Breast epithelium (tissue), 4 donors: ENCODE data around the gene NQO2. TPM values are rescaled to one million over a fixed set of nuclear protein-coding genes. Genes with fewer than 3 reads are reported as not detected.

Experiments used
- DNase-seq, 2 donors: peaks; one replicate each; pipeline ENCODE4 v3.0.0-alpha.2; 2019; ENCODE audit warnings: low spot score in 2 of 2
- H3K27ac ChIP-seq, 2 donors: fragments of 200-600 bp; sonication (generic) in 1 of 2; one replicate each; pipeline ENCODE4 v1.5.1; 2016 to 2019; ENCODE audit warnings: mild to moderate bottlenecking in 1 of 2
- H3K27me3 ChIP-seq, 2 donors: fragments of 200-600 bp; sonication (generic) in 1 of 2; one replicate each; pipeline versions ENCODE4 v1.5.1 to v1.6.0; 2017 to 2019; ENCODE audit warnings: control low read depth in 1 of 2, mild to moderate bottlenecking in 1 of 2
- H3K36me3 ChIP-seq: fragments of 200-600 bp; one replicate; pipeline ENCODE4 v1.5.1; 2019
- H3K4me1 ChIP-seq, 2 donors: fragments of 200-600 bp; sonication (generic); one replicate each; pipeline ENCODE4 v1.5.1; 2016 to 2019; ENCODE audit warnings: control low read depth in 1 of 2
- H3K4me3 ChIP-seq, 3 donors: fragments of 200-600 bp; sonication (generic); 1 replicate in 2 of 3; 2 replicates in 1 of 3; pipeline ENCODE4 v1.5.1; 2016 to 2019; ENCODE audit warnings: mild to moderate bottlenecking in 3 of 3, moderate library complexity in 2 of 3
- H3K9me3 ChIP-seq, 2 donors: fragments of 200-600 bp; sonication (generic) in 1 of 2; one replicate each; pipeline ENCODE4 v1.5.1; 2016 to 2019; ENCODE audit warnings: control low read depth in 1 of 2
- POLR2A ChIP-seq: fragments of 450-650 bp; IDR thresholded peaks from one replicate; pipeline ENCODE4 v1.6.1; 2016; ENCODE audit warnings: antibody characterized with exemption, mild to moderate bottlenecking, moderate library complexity
- POLR2AphosphoS5 ChIP-seq, 3 donors: sonication (generic); formaldehyde crosslinking; IDR thresholded peaks; one replicate each; pipeline ENCODE4 v1.6.1; 2017; ENCODE audit warnings: antibody characterized with exemption in 3 of 3
- intact Hi-C: fragments of 100-400 bp; cut with DNase I; formaldehyde crosslinking; loops from one replicate; pipeline ENCODE4 v1.15.1; 2023; ENCODE audit warnings: low total_unique reads
- total RNA-seq, 3 donors: library from RNA; depleted of rRNA; stranded (reverse); fragments of >200 nt; gene quantifications; one replicate each; pipeline ENCODE4 v1.1.0, GENCODE V29; 2016
- TF ChIP-seq, protein P1 (sequence below), 3 donors: fragments of 450-650 bp; IDR thresholded peaks; one replicate each; pipeline ENCODE4 v1.5.1; 2016 to 2017; ENCODE audit warnings: antibody characterized with exemption in 3 of 3, mild to moderate bottlenecking in 3 of 3, moderate library complexity in 3 of 3

The NQO2 gene
- total RNA-seq, 3 donors from 2014 or later: 23.6 to 64.6 (median 24.9) TPM

DNA sequence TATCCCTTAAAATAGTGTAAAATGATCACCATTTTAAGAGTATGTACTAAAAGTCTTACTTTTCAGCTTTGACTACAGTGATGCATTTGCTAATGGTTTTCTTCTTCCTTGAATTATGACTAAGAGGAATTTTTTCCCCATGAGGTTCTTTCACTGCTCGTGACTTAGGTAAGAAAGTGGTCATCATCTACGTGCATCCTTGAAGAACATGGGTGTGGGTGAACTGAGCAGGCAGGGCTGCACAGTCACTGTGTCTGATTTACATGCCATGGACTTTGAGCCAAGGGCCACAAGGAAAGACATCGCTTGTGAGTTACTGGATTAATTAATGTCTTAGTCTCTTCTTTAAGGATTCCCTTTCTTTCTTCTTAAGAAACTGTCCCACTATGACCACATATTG lies 33.3 kb downstream of the NQO2 start:
- Histone ChIP-seq H3K4me3 (no peak overlapping the region), H3K9me3 (no peaks in the 10 kb centered on the region), H3K36me3 (no peaks in the 10 kb centered on the region), H3K4me1 (no peaks in the 10 kb centered on the region), H3K27ac (no peak overlapping the region), H3K27me3 (no peaks in the 10 kb centered on the region)
- DNase-seq: no peak
- no peak for TF ChIP-seq POLR2A
- TF ChIP-seq POLR2AphosphoS5 (IDR thresholded peaks at IDR 0.05): no peak
- TF ChIP-seq, protein P1, sequence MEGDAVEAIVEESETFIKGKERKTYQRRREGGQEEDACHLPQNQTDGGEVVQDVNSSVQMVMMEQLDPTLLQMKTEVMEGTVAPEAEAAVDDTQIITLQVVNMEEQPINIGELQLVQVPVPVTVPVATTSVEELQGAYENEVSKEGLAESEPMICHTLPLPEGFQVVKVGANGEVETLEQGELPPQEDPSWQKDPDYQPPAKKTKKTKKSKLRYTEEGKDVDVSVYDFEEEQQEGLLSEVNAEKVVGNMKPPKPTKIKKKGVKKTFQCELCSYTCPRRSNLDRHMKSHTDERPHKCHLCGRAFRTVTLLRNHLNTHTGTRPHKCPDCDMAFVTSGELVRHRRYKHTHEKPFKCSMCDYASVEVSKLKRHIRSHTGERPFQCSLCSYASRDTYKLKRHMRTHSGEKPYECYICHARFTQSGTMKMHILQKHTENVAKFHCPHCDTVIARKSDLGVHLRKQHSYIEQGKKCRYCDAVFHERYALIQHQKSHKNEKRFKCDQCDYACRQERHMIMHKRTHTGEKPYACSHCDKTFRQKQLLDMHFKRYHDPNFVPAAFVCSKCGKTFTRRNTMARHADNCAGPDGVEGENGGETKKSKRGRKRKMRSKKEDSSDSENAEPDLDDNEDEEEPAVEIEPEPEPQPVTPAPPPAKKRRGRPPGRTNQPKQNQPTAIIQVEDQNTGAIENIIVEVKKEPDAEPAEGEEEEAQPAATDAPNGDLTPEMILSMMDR (IDR thresholded peaks at IDR 0.05): no peak
- intact Hi-C loops: no loop called here

DNA sequence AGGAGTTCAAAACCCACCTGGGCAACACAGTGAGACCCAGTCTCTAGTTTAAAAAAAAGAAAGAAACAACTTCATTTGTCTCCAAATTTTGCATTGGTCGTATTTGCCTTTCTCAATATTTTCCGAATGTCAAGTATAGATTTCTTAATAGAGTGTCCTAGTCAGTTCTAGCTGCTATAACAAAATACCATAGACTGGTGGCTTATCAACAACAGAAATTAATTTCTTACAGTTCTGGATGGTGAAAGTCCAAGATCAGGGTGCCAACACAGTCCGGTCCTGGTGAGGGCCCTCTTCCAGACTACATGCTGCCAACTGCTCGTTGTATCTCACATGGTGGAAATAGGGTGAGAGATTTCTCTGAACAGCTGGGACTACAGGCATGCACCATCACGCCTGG lies 34.0 kb downstream of the NQO2 start:
- DNase-seq: no peak
- Histone ChIP-seq H3K27ac (no peak overlapping the region), H3K4me1 (no peaks in the 10 kb centered on the region), H3K36me3 (no peaks in the 10 kb centered on the region), H3K9me3 (no peaks in the 10 kb centered on the region), H3K27me3 (no peaks in the 10 kb centered on the region), H3K4me3 (no peak overlapping the region)
- TF ChIP-seq, protein P1 (IDR thresholded peaks at IDR 0.05): no peak
- TF ChIP-seq POLR2AphosphoS5 (IDR thresholded peaks at IDR 0.05): no peak
- no peak for TF ChIP-seq POLR2A
- intact Hi-C loops: no loop called here

DNA sequence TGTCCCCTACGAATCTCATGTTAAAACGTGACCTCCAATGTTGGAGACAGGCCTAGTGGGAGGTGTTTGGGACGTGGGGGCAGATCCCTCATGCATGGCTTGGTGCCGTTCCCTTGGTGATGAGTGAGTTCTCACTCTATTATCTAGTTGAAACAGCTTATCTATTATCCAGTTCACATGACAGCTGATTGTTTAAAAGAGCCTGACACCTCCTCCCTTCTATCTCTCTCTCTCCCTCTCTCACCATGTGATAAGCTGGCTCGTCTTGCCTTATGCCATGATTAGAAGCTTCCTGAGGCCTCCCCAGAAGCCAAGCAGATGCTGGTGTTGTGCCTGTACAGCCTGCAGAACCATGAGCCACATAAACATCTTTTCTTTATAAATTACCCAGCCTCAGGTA lies 35.7 kb downstream of the NQO2 start:
- Histone ChIP-seq H3K4me3 (no peak overlapping the region), H3K4me1 (no peaks in the 10 kb centered on the region), H3K27ac (no peak overlapping the region), H3K9me3 (no peaks in the 10 kb centered on the region), H3K36me3 (no peaks in the 10 kb centered on the region), H3K27me3 (no peaks in the 10 kb centered on the region)
- TF ChIP-seq POLR2A (no peak), POLR2AphosphoS5 (IDR thresholded peaks at IDR 0.05) (no peak)
- TF ChIP-seq, protein P1 (IDR thresholded peaks at IDR 0.05): no peak
- no peak for DNase-seq
- intact Hi-C loops: no loop called here

DNA sequence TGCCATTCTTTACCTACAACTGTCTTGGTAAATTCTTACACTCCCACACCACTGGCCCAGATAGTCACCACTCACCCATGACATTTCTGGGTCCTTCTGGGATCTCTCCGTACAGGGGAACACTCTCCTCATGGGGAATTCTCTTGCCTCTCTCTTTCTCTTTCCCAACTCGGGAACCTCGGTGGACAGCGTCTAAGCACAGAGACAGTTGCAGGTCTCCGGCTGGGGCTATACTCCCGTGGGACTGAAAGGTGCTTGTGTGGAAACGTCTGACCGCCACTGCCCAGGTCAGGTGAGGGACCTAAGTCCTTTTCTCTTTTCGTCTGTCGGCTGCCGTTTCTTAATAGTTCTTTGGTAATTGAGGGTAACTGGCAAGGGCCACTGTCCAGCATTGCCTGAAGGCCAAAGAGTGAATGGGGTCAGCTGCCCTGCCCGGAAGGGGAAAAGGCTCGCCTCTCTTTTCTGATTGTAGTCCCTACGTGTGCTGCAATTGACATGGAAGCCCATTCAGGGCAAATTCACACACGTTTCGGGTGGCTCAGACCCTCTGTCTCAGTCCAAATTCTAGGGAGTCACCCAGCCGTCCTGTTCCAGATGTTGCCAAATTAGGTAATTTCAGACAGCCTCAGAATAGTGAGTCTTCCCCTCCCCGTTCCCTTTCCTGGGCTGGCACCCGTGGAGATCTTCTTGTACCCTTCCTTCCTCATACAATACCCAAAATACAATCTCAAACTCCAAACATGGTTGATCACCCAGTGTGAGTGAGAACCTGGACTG lies 37.4 kb downstream of the NQO2 start:
- Histone ChIP-seq H3K9me3 (no peaks in the 10 kb centered on the region), H3K4me1 (no peaks in the 10 kb centered on the region), H3K27me3 (no peaks in the 10 kb centered on the region), H3K27ac (no peak overlapping the region), H3K36me3 (no peaks in the 10 kb centered on the region), H3K4me3 (no peak overlapping the region)
- DNase-seq: no peak
- intact Hi-C loops: no loop called here
- no peak for TF ChIP-seq POLR2AphosphoS5 (IDR thresholded peaks at IDR 0.05)

DNA sequence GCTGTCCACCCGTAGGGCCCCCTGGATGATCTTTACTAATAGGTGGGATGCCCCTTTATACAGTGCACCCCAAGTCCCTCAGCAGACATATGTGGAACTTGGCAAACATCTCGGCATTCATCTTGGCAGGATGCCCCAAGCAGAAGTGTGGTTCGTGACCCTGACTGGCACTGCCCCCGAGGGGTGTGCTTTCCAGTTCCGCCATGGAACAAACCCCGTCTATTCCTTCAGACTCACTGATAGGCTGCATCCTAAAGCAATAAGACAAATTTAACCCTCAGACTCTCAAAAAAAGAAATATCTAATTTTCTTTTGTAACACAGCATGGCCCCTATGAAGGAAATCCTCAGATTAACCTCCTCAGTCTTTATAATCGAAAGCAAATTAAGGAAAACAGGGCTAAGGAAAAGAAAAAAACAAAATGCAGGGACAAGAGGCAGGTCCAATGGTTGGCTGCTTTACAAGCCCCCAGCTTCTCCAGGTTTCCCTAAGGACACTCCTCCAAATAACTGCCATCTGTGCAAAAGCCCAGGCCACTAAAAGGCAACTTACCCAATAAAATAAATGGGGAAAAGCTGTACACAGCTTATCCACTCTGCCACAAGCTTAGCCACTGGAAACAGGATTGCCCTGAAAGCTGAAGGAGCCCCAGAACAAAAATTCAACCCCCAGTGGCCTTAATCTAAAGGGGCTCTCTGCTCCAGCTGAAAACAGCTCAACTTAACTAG lies 38.1 kb downstream of the NQO2 start:
- DNase-seq: no peak
- intact Hi-C loops: no loop called here
- TF ChIP-seq POLR2A: no peak
- TF ChIP-seq, protein P1 (IDR thresholded peaks at IDR 0.05): no peak
- no peak for TF ChIP-seq POLR2AphosphoS5 (IDR thresholded peaks at IDR 0.05)
- no peaks in the 10 kb centered on the region for H3K27me3 ChIP-seq
- H3K36me3 ChIP-seq: no peaks in the 10 kb centered on the region
- no peak overlapping the region for H3K27ac ChIP-seq
- H3K9me3 ChIP-seq: no peaks in the 10 kb centered on the region
- no peak overlapping the region for H3K4me3 ChIP-seq
- H3K4me1 ChIP-seq: no peaks in the 10 kb centered on the region
